Muscle layer of colon (tissue), 2 donors: ENCODE data around the gene CPE.

ENCODE experiments used
- H3K27ac ChIP-seq: one replicate; pipeline ENCODE4 v1.7.0; 2013; ENCODE audit warnings: low read depth, mild to moderate bottlenecking, low read length, moderate library complexity
- H3K27me3 ChIP-seq, 2 donors: one replicate each; pipeline ENCODE4 v1.7.0; 2013; ENCODE audit warnings: low read length in 2 of 2, mild to moderate bottlenecking in 2 of 2; ENCODE audit not compliant: insufficient read depth in 2 of 2, control insufficient read depth in 1 of 2
- H3K36me3 ChIP-seq: one replicate; pipeline ENCODE4 v1.7.0; 2013; ENCODE audit warnings: mild to moderate bottlenecking, low read length; ENCODE audit not compliant: insufficient read depth
- H3K4me1 ChIP-seq: one replicate; pipeline ENCODE4 v1.7.0; 2013; ENCODE audit warnings: mild to moderate bottlenecking, low read length; ENCODE audit not compliant: insufficient read depth
- H3K4me3 ChIP-seq, 2 donors: one replicate each; pipeline ENCODE4 v1.7.0; 2013; ENCODE audit warnings: low read length in 2 of 2, low read depth in 1 of 2, mild to moderate bottlenecking in 1 of 2, moderate library complexity in 1 of 2
- H3K9ac ChIP-seq: one replicate; pipeline ENCODE4 v1.7.0; 2013; ENCODE audit warnings: low read length
- H3K9me3 ChIP-seq: one replicate; pipeline ENCODE4 v1.7.0; 2013; ENCODE audit warnings: mild to moderate bottlenecking, low read length
- donor health status: abdominal sarcoma.
- donor health status: Adenocarcinoma of cecum.

Gene CPE

DNA sequence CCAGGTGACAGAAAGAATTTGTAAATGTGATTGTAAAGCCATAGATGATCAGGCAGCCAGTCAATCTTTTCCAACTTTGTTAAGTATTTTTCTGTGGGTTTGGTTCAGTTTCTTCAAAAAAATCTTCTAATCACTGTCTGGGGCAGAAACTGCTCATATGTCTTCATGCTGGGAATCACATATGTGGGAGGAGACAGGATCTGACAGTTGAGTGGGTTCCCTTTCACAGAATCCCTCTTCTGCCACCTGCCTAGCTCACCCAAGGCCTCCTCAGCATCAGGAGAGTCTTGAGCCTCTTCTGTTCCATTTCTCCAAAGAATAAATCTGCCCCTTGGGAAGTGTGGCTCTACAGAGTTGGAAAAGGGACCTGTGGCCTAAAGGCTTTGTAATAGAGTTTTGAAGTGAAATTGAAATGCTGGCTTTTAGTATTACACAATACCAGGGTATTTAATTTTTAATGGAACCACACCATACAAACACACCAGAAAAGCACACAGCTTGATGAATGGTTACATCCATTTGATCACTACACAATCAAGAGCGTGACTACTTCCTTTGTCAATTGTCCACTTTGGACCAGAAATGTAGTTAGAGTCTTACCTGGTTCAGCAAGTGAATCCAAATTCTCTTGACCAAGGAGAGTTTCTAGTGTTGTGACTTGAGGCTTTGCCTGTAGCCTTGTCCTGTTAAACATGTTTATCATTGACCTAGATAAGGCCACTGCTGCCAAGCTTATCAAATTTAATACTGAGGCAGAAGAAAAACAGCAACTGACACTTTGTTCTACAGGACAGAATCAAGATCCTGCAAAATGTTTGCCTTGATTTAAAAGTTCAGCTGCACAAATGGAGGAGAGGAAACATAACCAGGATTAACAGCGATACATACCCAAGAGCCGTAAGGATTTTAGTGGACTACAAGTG lies 30.9 kb upstream of the CPE start:
- H3K36me3 ChIP-seq = no peaks in the 10 kb centered on the region
- no peak overlapping the region for H3K9ac ChIP-seq
- no peaks in the 10 kb centered on the region for H3K27me3 ChIP-seq
- no peaks in the 10 kb centered on the region for H3K4me1 ChIP-seq
- H3K4me3 ChIP-seq = no peak overlapping the region
- H3K27ac ChIP-seq = no peak overlapping the region
- no peaks in the 10 kb centered on the region for H3K9me3 ChIP-seq

GRCh38 chr4:165351359-165352130 lies 27.3 kb upstream of the CPE start:
- H3K27me3 ChIP-seq = no peaks in the 10 kb centered on the region
- H3K36me3 ChIP-seq = no peaks in the 10 kb centered on the region
- H3K4me3 ChIP-seq = no peak overlapping the region
- H3K9me3 ChIP-seq = no peaks in the 10 kb centered on the region
- H3K27ac ChIP-seq = no peak overlapping the region
- H3K4me1 ChIP-seq = no peaks in the 10 kb centered on the region
- H3K9ac ChIP-seq = no peak overlapping the region

GRCh38 chr4:165355900-165356300 lies 22.9 kb upstream of the CPE start:
- H3K9ac ChIP-seq = no peak overlapping the region
- no peak overlapping the region for H3K4me3 ChIP-seq
- no peaks in the 10 kb centered on the region for H3K36me3 ChIP-seq
- H3K4me1 ChIP-seq = no peaks in the 10 kb centered on the region
- no peak overlapping the region for H3K27ac ChIP-seq
- H3K9me3 ChIP-seq = no peaks in the 10 kb centered on the region
- H3K27me3 ChIP-seq = no peaks in the 10 kb centered on the region

- Histone ChIP-seq H3K27me3 (no peaks in the 10 kb centered on the region), H3K27ac (no peak overlapping the region), H3K4me3 (no peak overlapping the region), H3K36me3 (no peaks in the 10 kb centered on the region), H3K9ac (no peak overlapping the region), H3K4me1 (no peaks in the 10 kb centered on the region), H3K9me3 (no peaks in the 10 kb centered on the region)
Measured at GRCh38 chr4:165359506-165359905, 19.3 kb upstream of the CPE start.

DNA sequence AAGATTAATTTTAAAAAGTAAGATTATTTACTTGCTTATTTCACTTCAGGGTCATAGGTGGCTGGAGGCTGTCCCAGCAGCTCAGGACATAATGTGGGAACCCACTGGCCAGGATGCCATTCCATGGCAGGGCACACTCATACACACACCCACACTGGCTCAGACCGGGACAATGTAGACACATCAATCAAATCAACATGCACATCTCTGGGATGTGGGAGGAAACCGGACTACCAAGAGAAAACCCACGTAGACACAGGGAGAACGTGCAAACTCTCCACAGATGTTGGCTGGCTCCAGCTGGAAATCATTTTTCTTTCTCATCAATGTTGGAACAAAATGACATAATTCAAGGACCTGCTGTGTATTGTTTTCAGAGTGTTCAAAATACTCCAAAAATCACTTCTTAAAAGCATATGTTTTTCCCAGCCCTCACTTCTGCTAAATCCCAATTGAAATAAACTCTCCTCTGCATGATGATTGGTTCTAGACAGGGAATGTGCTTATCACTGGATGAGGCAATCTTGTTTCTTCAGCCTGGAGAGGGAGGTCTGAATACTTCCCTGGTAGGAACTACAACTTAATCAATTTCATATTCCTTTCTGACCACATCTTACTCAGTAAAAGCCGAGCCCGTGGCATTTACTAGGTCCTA lies 18.6 kb upstream of the CPE start:
- H3K27me3 ChIP-seq = no peaks in the 10 kb centered on the region
- no peak overlapping the region for H3K4me3 ChIP-seq
- no peaks in the 10 kb centered on the region for H3K4me1 ChIP-seq
- H3K27ac ChIP-seq = no peak overlapping the region
- no peak overlapping the region for H3K9ac ChIP-seq
- H3K9me3 ChIP-seq = no peaks in the 10 kb centered on the region
- no peaks in the 10 kb centered on the region for H3K36me3 ChIP-seq

DNA sequence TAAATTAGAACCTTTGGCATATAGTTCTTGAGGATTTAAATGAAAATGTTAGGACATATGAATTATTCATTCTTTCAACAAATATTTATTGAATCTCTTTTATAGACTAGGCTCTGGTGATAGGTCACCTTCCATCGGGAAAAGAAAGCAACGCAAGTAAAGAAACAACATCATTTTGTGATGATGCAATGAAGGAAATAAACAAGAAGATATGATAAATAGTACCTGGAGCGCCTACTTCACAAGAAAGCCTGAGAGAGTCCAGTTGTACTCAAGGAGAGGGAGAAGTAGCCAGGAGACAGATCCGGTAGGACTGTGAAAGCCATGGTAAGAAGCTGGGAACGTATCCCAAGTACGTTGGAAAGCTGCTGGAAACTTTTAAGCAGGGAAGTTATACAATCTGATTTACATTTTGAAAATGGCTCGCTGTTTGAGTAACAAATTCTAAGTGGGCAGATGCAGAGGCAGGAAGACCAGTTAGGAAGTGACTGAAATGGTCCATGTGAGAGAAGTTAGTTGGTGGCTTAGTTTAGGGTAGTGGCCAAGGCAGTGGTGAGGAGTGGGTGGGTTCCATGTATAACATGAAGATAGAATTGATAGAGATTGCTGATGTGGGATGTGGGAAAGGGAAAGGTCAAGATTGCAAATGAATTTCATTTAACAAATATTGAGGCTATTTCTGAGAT lies 17.7 kb upstream of the CPE start:
- H3K27me3 ChIP-seq = no peaks in the 10 kb centered on the region

DNA sequence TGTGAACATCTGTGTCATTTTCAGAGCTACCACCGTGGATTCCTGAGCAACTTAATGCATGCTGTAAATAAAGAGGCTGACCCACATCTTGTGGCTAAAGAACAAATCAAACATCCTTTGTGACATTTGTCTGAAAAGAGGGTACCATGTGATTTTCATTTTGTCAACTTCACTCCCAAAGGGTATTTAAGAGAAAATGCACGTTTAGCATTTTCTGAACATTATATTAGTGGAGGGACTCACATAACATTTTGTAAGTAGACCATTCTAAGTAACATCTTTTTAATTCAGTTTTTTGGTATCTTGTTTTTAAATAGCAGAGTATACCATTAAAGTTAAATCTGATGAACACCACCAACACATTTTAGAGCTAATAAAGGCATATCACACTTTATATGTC lies 17.0 kb upstream of the CPE start:
- no peak overlapping the region for H3K9ac ChIP-seq

More for the DNA sequence above, 17.7 kb upstream of the CPE start:
- no peak overlapping the region for H3K27ac ChIP-seq
- no peaks in the 10 kb centered on the region for H3K36me3 ChIP-seq
- no peaks in the 10 kb centered on the region for H3K9me3 ChIP-seq
- no peak overlapping the region for H3K9ac ChIP-seq
- no peak overlapping the region for H3K4me3 ChIP-seq
- no peaks in the 10 kb centered on the region for H3K4me1 ChIP-seq

GRCh38 chr4:165364452-165365080 lies 14.2 kb upstream of the CPE start:
- no peaks in the 10 kb centered on the region for H3K36me3 ChIP-seq
- H3K9ac ChIP-seq = no peak overlapping the region
- H3K4me3 ChIP-seq = no peak overlapping the region
- H3K27me3 ChIP-seq = no peaks in the 10 kb centered on the region
- H3K4me1 ChIP-seq = no peaks in the 10 kb centered on the region
- no peaks in the 10 kb centered on the region for H3K9me3 ChIP-seq
- H3K27ac ChIP-seq = no peak overlapping the region

More for the DNA sequence above, 17.0 kb upstream of the CPE start:
- Histone ChIP-seq H3K9me3 (no peaks in the 10 kb centered on the region), H3K4me1 (no peaks in the 10 kb centered on the region), H3K27me3 (no peaks in the 10 kb centered on the region), H3K4me3 (no peak overlapping the region), H3K27ac (no peak overlapping the region), H3K36me3 (no peaks in the 10 kb centered on the region)

GRCh38 chr4:165367040-165367439 lies 11.8 kb upstream of the CPE start:
- Histone ChIP-seq H3K9ac (no peak overlapping the region), H3K9me3 (no peaks in the 10 kb centered on the region), H3K27ac (no peak overlapping the region), H3K4me3 (no peak overlapping the region), H3K27me3 (no peaks in the 10 kb centered on the region), H3K36me3 (no peaks in the 10 kb centered on the region), H3K4me1 (no peaks in the 10 kb centered on the region)

DNA sequence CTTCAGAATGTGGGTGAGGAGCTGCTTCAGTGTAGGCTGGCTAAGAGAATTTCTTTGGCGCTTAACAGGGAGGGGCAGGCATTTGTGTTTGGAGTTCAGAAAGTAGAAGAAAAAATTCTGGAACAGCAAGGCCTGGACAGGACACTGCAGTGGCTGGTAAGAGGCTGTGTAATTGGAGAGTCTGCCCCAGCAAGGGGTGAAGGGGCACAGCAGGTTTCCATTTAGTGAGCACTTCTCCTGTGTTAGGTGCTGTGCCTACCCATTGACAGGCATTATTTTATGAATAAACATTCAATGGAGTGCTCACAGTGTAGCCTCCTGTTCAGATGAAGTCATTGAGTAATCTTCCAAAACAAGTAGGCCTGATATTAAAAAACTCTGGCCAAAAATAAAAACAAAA lies 10.7 kb upstream of the CPE start:
- no peaks in the 10 kb centered on the region for H3K36me3 ChIP-seq
- H3K27me3 ChIP-seq = no peaks in the 10 kb centered on the region
- no peak overlapping the region for H3K27ac ChIP-seq
- H3K9me3 ChIP-seq = no peaks in the 10 kb centered on the region
- H3K9ac ChIP-seq = no peak overlapping the region
- H3K4me3 ChIP-seq = no peak overlapping the region
- H3K4me1 ChIP-seq = no peaks in the 10 kb centered on the region
